Ramos (cell line): ENCODE data around the gene NOS3.

Experiments
- in situ Hi-C: fragments of 300-500 bp; cut with MboI; formaldehyde crosslinking; loops from one replicate; pipeline ENCODE4 v1.14.3; 2022; ENCODE audit warnings: low sequenced_read_pairs; ENCODE audit not compliant: unreplicated experiment

Gene NOS3

GRCh38 chr7:150990416-150991186 is at the start of gene NOS3:
NOS3 (plus strand) TSS chr7:150991017; CDS start chr7:150993804, 2,787 bp downstream.
- in situ Hi-C loops, result loop anchor here (25.0 kb wide), 1 partner anchor 553 kb away; no protein-coding TSS in a partner anchor

GRCh38 chr7:150941351-150942000 is 49.3 kb upstream of the NOS3 start:
- in situ Hi-C loops, result no loop called here

- in situ Hi-C loops, result no loop called here
Observed at GRCh38 chr7:150942001-150942590, 48.7 kb upstream of the NOS3 start.

- in situ Hi-C loops, result no loop called here
Observed at GRCh38 chr7:150942591-150943452, 48.0 kb upstream of the NOS3 start.

- in situ Hi-C loops, result no loop called here
Observed at GRCh38 chr7:150943453-150943814, 47.4 kb upstream of the NOS3 start.

- in situ Hi-C loops, result no loop called here
Observed at GRCh38 chr7:150944066-150945042, 46.5 kb upstream of the NOS3 start.

- in situ Hi-C loops, result no loop called here
Observed at GRCh38 chr7:150945171-150945852, 45.5 kb upstream of the NOS3 start.

GRCh38 chr7:150945853-150946420 is 44.9 kb upstream of the NOS3 start:
- in situ Hi-C loops, result no loop called here

- in situ Hi-C loops, result no loop called here
Observed at GRCh38 chr7:150946421-150947240, 44.2 kb upstream of the NOS3 start.

GRCh38 chr7:150947241-150947745 is 43.5 kb upstream of the NOS3 start:
- in situ Hi-C loops, result no loop called here

GRCh38 chr7:150947761-150948651 is 42.8 kb upstream of the NOS3 start:
- in situ Hi-C loops, result no loop called here

GRCh38 chr7:150948791-150949251 is 42.0 kb upstream of the NOS3 start:
- in situ Hi-C loops, result no loop called here

GRCh38 chr7:150949564-150949963 is 41.3 kb upstream of the NOS3 start:
- in situ Hi-C loops, result no loop called here

GRCh38 chr7:150949971-150950491 is 40.8 kb upstream of the NOS3 start:
- in situ Hi-C loops, result no loop called here

- in situ Hi-C loops, result no loop called here
Observed at GRCh38 chr7:150950496-150951180, 40.2 kb upstream of the NOS3 start.

GRCh38 chr7:150951181-150951520 is 39.7 kb upstream of the NOS3 start:
- in situ Hi-C loops, result no loop called here
